GM23338 (cell line): Measurements from ENCODE around the gene LAX1. TPM values are rescaled to one million over a fixed set of nuclear protein-coding genes. Genes with fewer than 3 reads are reported as not detected.

Experiments
- ATAC-seq: fragments of 200-7000 bp; cut with Tn5 transposase; 3 replicates; pipeline ENCODE4 v1.9.1; 2020
- DNase-seq: peaks from one replicate; pipeline ENCODE4 v3.0.0-alpha.2; 2015; ENCODE audit warnings: low spot score
- H2AFZ ChIP-seq: fragments of 200-600 bp; sonication (generic); 2 replicates; pipeline ENCODE4 v1.8.0; 2016; ENCODE audit warnings: antibody characterized with exemption, mild to moderate bottlenecking, moderate library complexity
- H3F3A ChIP-seq: fragments of 200-600 bp; sonication (generic); replicated peaks from 2 replicates; pipeline ENCODE4 v1.8.0; 2017; ENCODE audit warnings: antibody characterized with exemption, mixed run types, low read depth
- H3K27ac ChIP-seq: fragments of 200-600 bp; sonication (generic); 2 replicates; pipeline ENCODE4 v1.6.1; 2016; ENCODE audit warnings: low read depth
- H3K27me3 ChIP-seq: fragments of 200-600 bp; sonication (generic); 2 replicates; pipeline ENCODE4 v1.8.0; 2016; ENCODE audit warnings: mild to moderate bottlenecking, mixed run types, moderate library complexity; ENCODE audit not compliant: insufficient read depth
- H3K36me3 ChIP-seq: fragments of 200-600 bp; sonication (generic); 2 replicates; pipeline ENCODE4 v1.8.0; 2016; ENCODE audit warnings: mild to moderate bottlenecking; ENCODE audit not compliant: insufficient read depth
- H3K4me1 ChIP-seq: fragments of 200-600 bp; sonication (generic); 2 replicates; pipeline ENCODE4 v1.8.0; 2016; ENCODE audit warnings: mild to moderate bottlenecking, moderate library complexity; ENCODE audit not compliant: insufficient read depth
- H3K4me2 ChIP-seq: fragments of 200-600 bp; sonication (generic); 2 replicates; pipeline ENCODE4 v1.7.1; 2017; ENCODE audit warnings: mixed run types
- H3K4me3 ChIP-seq: fragments of 200-600 bp; sonication (generic); 2 replicates; pipeline ENCODE4 v1.6.1; 2016; ENCODE audit warnings: mixed run types
- H3K79me2 ChIP-seq: fragments of 200-600 bp; sonication (generic); replicated peaks from 2 replicates; pipeline ENCODE4 v1.8.0; 2017; ENCODE audit warnings: mild to moderate bottlenecking; ENCODE audit not compliant: insufficient read depth
- H3K9me2 ChIP-seq: fragments of 200-600 bp; sonication (generic); 2 replicates; pipeline ENCODE4 v1.8.0; 2017; ENCODE audit not compliant: insufficient read depth
- H4K20me1 ChIP-seq: fragments of 200-600 bp; sonication (generic); replicated peaks from 2 replicates; pipeline ENCODE4 v1.8.0; 2017; ENCODE audit warnings: mild to moderate bottlenecking; ENCODE audit not compliant: insufficient read depth
- H3K27ac Mint-ChIP-seq: 2 replicates; pipeline ENCODE4 v1.8.0; 2020; ENCODE audit warnings: inconsistent platforms, mild to moderate bottlenecking, moderate library complexity, mixed read lengths
- H3K27me3 Mint-ChIP-seq: 3 replicates; pipeline ENCODE4 v1.8.0; 2022; ENCODE audit warnings: low read depth, mild to moderate bottlenecking, moderate library complexity, mixed read lengths, inconsistent platforms; ENCODE audit not compliant: insufficient read depth, poor library complexity
- H3K36me3 Mint-ChIP-seq: 3 replicates; pipeline ENCODE4 v1.8.0; 2021; ENCODE audit warnings: low read depth, mild to moderate bottlenecking, inconsistent platforms, moderate library complexity, mixed read lengths
- H3K4me1 Mint-ChIP-seq: 3 replicates; pipeline ENCODE4 v1.8.0; 2020; ENCODE audit warnings: mild to moderate bottlenecking, inconsistent platforms, mixed read lengths
- H3K4me3 Mint-ChIP-seq: 3 replicates; pipeline ENCODE4 v1.8.0; 2021; ENCODE audit warnings: moderate library complexity, mild to moderate bottlenecking, inconsistent platforms, mixed read lengths
- H3K9me3 Mint-ChIP-seq: 3 replicates; pipeline ENCODE4 v1.8.0; 2020; ENCODE audit warnings: moderate library complexity, mild to moderate bottlenecking, inconsistent platforms, mixed read lengths
- CREB1 ChIP-seq: fragments of 250-450 bp; sonication (Bioruptor Pico); IDR thresholded peaks from 2 replicates; pipeline ENCODE4 v1.5.0; 2020; ENCODE audit warnings: low read depth, mild to moderate bottlenecking, moderate library complexity
- CTCF ChIP-seq, 2 experiments: fragments of 200-600 bp in 1 of 2; sonication (generic) in 1 of 2; conservative IDR thresholded peaks; 2 replicates each; pipeline versions ENCODE4 v1.5.1 to v1.6.1; 2016 to 2017; ENCODE audit warnings: antibody characterized with exemption in 2 of 2, low read depth in 2 of 2, mild to moderate bottlenecking in 2 of 2, moderate library complexity in 1 of 2
- EZH2phosphoT487 ChIP-seq: fragments of 200-600 bp; sonication (generic); IDR thresholded peaks from one replicate; pipeline ENCODE4 v1.8.1; 2018; ENCODE audit warnings: antibody characterized with exemption; ENCODE audit not compliant: unreplicated experiment
- JUNB ChIP-seq: IDR thresholded peaks from one replicate; pipeline ENCODE4 v1.6.1; 2016; ENCODE audit warnings: antibody characterized with exemption; ENCODE audit not compliant: unreplicated experiment
- POLR2AphosphoS5 ChIP-seq: IDR thresholded peaks from 2 replicates; pipeline ENCODE4 v1.6.1; 2016; ENCODE audit warnings: antibody characterized with exemption, low read depth
- REST ChIP-seq: IDR thresholded peaks from one replicate; pipeline ENCODE4 v1.6.1; 2018; ENCODE audit warnings: antibody characterized with exemption; ENCODE audit not compliant: unreplicated experiment
- STAT1 ChIP-seq: IDR thresholded peaks from one replicate; pipeline ENCODE4 v1.6.1; 2016; ENCODE audit warnings: antibody characterized with exemption; ENCODE audit not compliant: unreplicated experiment
- ZNF114 ChIP-seq: fragments of 250-450 bp; sonication (Bioruptor Pico); IDR thresholded peaks from 2 replicates; pipeline ENCODE4 v1.5.0; 2020; ENCODE audit warnings: mild to moderate bottlenecking, moderate library complexity
- ZNF331 ChIP-seq: fragments of 250-450 bp; sonication (Bioruptor Pico); IDR thresholded peaks from 2 replicates; pipeline ENCODE4 v1.5.0; 2020; ENCODE audit warnings: low read depth, mild to moderate bottlenecking, moderate library complexity
- ZNF462 ChIP-seq: fragments of 250-450 bp; sonication (Bioruptor Pico); IDR thresholded peaks from 2 replicates; pipeline ENCODE4 v1.5.0; 2020; ENCODE audit warnings: mild to moderate bottlenecking, moderate library complexity
- polyA plus RNA-seq: library from polyadenylated mRNA; unstranded; fragments of >200 nt; fragmentation: Nextera tagmentation; extraction: Ambion mirVana; gene quantifications from 2 replicates; pipeline ENCODE4 v1.2.1, GENCODE V29; 2016
- total RNA-seq: library from RNA; depleted of rRNA; stranded (reverse); fragments of >200 nt; shearing (Covaris generic); gene quantifications from 2 replicates; pipeline ENCODE4 v1.2.3, GENCODE V29; 2014

LAX1 gene
- total and polyA plus RNA-seq, 2 experiments from 2014 or later, result not detected

GRCh38 chr1:203807196-203807595 is 42.2 kb downstream of the LAX1 start (continued):
- TF ChIP-seq EZH2phosphoT487, result no peak
- no peak for TF ChIP-seq JUNB
- no peak for TF ChIP-seq REST
- no peak for TF ChIP-seq STAT1
- TF ChIP-seq ZNF331 (CRISPR knock-in tag), result no peak
- TF ChIP-seq CREB1 (CRISPR knock-in tag), result no peak
- TF ChIP-seq CTCF (conservative IDR thresholded peaks at IDR 0.05; ENCODE audit: low read depth in 2 of 2), result no peak
- TF ChIP-seq ZNF114 (CRISPR knock-in tag), result no peak
- TF ChIP-seq POLR2AphosphoS5, result no peak

GRCh38 chr1:203813581-203814341 is 48.8 kb downstream of the LAX1 start:
- Histone ChIP-seq H3K4me2 (no peak overlapping the region), H3K9me2 (no peaks in the 10 kb centered on the region), H3K79me2 (peaks cover 81% of the 10 kb centered on the region), H3K27ac (no peak overlapping the region), H3F3A (no peaks in the 10 kb centered on the region), H3K4me1 (no peaks in the 10 kb centered on the region), H2AFZ (no peak overlapping the region), H4K20me1 (peaks cover 23% of the 10 kb centered on the region), H3K27me3 (no peaks in the 10 kb centered on the region), H3K36me3 (peaks cover 26% of the 10 kb centered on the region), H3K4me3 (no peak overlapping the region)
- Mint-ChIP-seq H3K9me3 (no peaks in the 10 kb centered on the region), H3K4me3 (no peak overlapping the region), H3K4me1 (no peaks in the 10 kb centered on the region), H3K27ac (no peak overlapping the region), H3K27me3 (peaks cover 1% of the 10 kb centered on the region), H3K36me3 (peaks cover 58% of the 10 kb centered on the region)
- ATAC-seq (no peak), DNase-seq (no peak)
- TF ChIP-seq STAT1, result no peak
- no peak for TF ChIP-seq EZH2phosphoT487
- no peak for TF ChIP-seq ZNF331 (CRISPR knock-in tag)
- no peak for TF ChIP-seq ZNF462 (CRISPR knock-in tag)
- TF ChIP-seq POLR2AphosphoS5, result no peak
- no peak for TF ChIP-seq CTCF (conservative IDR thresholded peaks at IDR 0.05; ENCODE audit: low read depth in 2 of 2)
